Left lung (tissue), 10 donors: ENCODE results near the gene TFF1. TPM values are rescaled to one million over a fixed set of nuclear protein-coding genes. Genes with fewer than 3 reads are reported as not detected.

Experiments
- ATAC-seq: fragments of 200-7000 bp; cut with Tn5 transposase; one replicate; pipeline ENCODE4 v1.9.1; 2020; ENCODE audit warnings: moderate library complexity
- DNase-seq, 4 donors: peaks; one replicate each; pipeline ENCODE4 v3.0.0-alpha.2; 2013 to 2020
- H3K27ac ChIP-seq, 2 donors: fragments of 200-600 bp; sonication (generic) in 1 of 2; one replicate each; pipeline versions ENCODE4 v1.5.0 to v1.8.0; 2020 to 2021
- H3K27me3 ChIP-seq, 2 donors: fragments of 200-600 bp; sonication (generic) in 1 of 2; one replicate each; pipeline versions ENCODE4 v1.5.0 to v1.8.0; 2020 to 2021
- H3K36me3 ChIP-seq, 2 donors: fragments of 200-600 bp; sonication (generic) in 1 of 2; one replicate each; pipeline versions ENCODE4 v1.5.0 to v1.8.0; 2020 to 2021
- H3K4me1 ChIP-seq, 2 donors: fragments of 200-600 bp; one replicate each; pipeline ENCODE4 v1.8.0; 2021
- H3K4me3 ChIP-seq, 2 donors: fragments of 200-600 bp; sonication (generic) in 1 of 2; one replicate each; pipeline versions ENCODE4 v1.5.0 to v1.8.0; 2020 to 2021; ENCODE audit warnings: mild to moderate bottlenecking in 1 of 2
- H3K9me3 ChIP-seq, 2 donors: fragments of 200-600 bp; sonication (generic) in 1 of 2; one replicate each; pipeline versions ENCODE4 v1.5.0 to v1.8.0; 2020 to 2021
- intact Hi-C, 2 donors: fragments of 100-400 bp; cut with DNase I; formaldehyde crosslinking; loops; one replicate each; pipeline versions ENCODE4 v1.11.2 to v1.14.2; 2022
- polyA plus RNA-seq, 6 donors: library from polyadenylated mRNA; unstranded; fragments of 120-200 nt; gene quantifications; one replicate each; pipeline ENCODE4 v1.2.1, GENCODE V29; 2013; ENCODE audit not compliant: insufficient read length in 6 of 6
- total RNA-seq, 2 donors: library from RNA; stranded (reverse); fragmentation: NEBNext Ultra II Directional; extraction: Animal tissue kit (Norgen Biotek cat#: 25700); gene quantifications; one replicate each; pipeline ENCODE4 v1.2.1, GENCODE V29; 2021
- TF ChIP-seq, protein P1 (sequence below), 2 donors: fragments of 200-600 bp; sonication (generic) in 1 of 2; IDR thresholded peaks; one replicate each; pipeline versions ENCODE4 v1.5.0 to v1.8.0; 2021; ENCODE audit warnings: antibody characterized with exemption in 2 of 2
- donor health status: DM: no; HTN: yes; CAD: no.
- donor health status: DM: no; HTN: no; CAD: no.

Gene TFF1
- total and polyA plus RNA-seq, 8 donors, result not detected

DNA sequence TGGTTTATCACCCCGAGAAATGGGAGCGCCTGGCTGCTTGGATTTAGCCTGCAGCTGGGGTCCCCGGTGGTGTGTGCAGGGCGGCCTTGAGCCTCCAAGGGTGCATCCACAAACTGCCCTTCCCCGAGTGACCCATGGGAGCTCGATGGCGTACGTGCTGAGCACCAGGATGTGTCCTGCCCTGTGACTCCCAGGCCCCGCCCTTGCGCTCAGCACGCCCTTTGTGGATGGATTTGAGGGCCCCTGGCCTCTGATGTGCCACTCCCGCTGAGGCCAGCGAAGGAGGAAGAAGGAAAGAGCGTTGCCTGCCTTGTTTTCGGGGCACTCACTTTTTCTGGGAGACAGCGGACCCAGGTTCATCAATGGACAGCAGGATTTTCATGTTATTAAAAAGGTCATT is 49.4 kb downstream of the TFF1 start:
- H3K27me3 ChIP-seq, result no peaks in the 10 kb centered on the region
- H3K36me3 ChIP-seq, result no peaks in the 10 kb centered on the region
- intact Hi-C loops, result no loop called here
- no peaks in the 10 kb centered on the region for H3K9me3 ChIP-seq
- no peak overlapping the region for H3K27ac ChIP-seq
- TF ChIP-seq, protein P1, sequence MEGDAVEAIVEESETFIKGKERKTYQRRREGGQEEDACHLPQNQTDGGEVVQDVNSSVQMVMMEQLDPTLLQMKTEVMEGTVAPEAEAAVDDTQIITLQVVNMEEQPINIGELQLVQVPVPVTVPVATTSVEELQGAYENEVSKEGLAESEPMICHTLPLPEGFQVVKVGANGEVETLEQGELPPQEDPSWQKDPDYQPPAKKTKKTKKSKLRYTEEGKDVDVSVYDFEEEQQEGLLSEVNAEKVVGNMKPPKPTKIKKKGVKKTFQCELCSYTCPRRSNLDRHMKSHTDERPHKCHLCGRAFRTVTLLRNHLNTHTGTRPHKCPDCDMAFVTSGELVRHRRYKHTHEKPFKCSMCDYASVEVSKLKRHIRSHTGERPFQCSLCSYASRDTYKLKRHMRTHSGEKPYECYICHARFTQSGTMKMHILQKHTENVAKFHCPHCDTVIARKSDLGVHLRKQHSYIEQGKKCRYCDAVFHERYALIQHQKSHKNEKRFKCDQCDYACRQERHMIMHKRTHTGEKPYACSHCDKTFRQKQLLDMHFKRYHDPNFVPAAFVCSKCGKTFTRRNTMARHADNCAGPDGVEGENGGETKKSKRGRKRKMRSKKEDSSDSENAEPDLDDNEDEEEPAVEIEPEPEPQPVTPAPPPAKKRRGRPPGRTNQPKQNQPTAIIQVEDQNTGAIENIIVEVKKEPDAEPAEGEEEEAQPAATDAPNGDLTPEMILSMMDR (IDR thresholded peaks at IDR 0.05), result no peak
- DNase-seq, result peak in 1 of 4 donors; percentile 61
- no peak overlapping the region for H3K4me3 ChIP-seq
- ATAC-seq, result no peak
- H3K4me1 ChIP-seq, result peaks cover 0 to 27% of the 10 kb centered on the region in 2 donors

DNA sequence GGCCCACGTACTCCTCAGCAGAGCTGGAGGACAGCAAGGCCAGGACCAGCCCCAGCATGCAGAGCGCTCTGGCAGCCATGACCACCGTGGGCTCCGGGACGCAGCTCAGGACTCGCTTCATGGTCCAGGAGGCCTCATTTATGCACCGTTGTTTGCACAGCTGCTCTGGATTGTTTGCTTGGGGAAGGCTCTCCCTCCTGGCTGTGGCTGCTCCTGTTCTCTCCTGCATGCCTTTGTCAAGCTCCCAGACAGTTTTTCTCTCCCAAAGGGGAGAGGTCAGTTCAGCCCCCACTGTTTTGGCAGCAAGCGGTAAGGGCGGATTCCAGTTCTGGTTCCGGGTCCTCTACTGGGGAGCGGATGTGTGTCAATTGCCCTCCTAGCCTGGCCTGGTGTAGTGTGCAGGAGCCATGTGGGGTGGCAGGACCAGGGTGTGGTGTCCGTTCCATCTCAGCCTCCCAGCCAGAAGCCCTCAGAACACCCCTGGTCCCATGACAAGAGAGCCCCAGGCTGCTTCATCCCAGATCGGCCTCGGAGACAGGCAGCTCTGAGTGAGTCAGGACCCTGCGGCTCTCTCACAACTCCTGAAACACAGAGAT is 50.9 kb downstream of the TFF1 start, which contains the start of gene TFF3:
Gene TFF3, minus strand, starts transcription at position 114 of the 596 bp plus-strand sequence. Its CDS starts 35 bp downstream, at position 79.
- Histone ChIP-seq H3K4me1 (peaks cover 0 to 27% of the 10 kb centered on the region in 2 donors), H3K9me3 (no peaks in the 10 kb centered on the region), H3K27ac (no peak within 1 kb of the TSS), H3K36me3 (no peaks in the 10 kb centered on the region), H3K27me3 (no peaks in the 10 kb centered on the region), H3K4me3 (no peak within 1 kb of the TSS)
- intact Hi-C loops, result no loop called here
- DNase-seq (peak in 2 of 4 donors; percentile 28 to 63), ATAC-seq (peak; percentile 65)
- TF ChIP-seq, protein P1 (IDR thresholded peaks at IDR 0.05), result no peak

DNA sequence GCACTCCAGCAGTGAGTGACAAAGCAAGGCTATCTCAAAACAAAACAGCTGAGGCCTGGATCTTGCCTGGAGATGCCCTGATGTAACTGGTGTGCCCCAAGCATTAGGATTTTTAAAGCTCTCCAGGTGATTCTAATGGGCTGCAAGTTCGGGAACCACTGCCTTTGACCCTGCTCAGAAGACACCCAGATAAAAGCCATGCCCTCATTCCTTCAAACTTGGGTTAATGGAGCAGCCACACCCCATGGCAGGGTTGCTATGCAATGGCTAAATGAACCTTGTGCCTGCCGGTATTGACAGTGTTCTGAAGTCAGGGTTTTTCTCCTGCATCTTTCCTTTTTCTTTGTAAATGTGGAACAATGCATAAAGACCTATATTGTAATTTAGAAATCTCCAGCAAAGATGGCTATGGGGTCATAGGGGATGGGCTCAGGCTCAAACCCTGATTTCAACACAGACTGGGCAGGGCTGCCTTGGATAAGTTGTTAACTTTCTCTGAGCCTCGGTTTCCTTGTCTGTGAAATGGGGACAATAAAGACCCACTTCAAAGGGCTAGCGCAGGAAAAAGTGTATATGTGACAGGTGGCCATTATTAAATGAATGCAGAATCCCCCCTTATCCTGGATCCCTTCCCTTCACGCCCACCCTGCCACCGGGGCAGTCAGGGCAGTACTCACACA is 51.6 kb downstream of the TFF1 start:
- Histone ChIP-seq H3K4me1 (peaks cover 0 to 28% of the 10 kb centered on the region in 2 donors), H3K27ac (no peak overlapping the region), H3K36me3 (no peaks in the 10 kb centered on the region), H3K4me3 (no peak overlapping the region), H3K27me3 (no peaks in the 10 kb centered on the region), H3K9me3 (no peaks in the 10 kb centered on the region)
- DNase-seq, result no peak
- intact Hi-C loops, result no loop called here
- no peak for ATAC-seq
- TF ChIP-seq, protein P1 (IDR thresholded peaks at IDR 0.05), result no peak

DNA sequence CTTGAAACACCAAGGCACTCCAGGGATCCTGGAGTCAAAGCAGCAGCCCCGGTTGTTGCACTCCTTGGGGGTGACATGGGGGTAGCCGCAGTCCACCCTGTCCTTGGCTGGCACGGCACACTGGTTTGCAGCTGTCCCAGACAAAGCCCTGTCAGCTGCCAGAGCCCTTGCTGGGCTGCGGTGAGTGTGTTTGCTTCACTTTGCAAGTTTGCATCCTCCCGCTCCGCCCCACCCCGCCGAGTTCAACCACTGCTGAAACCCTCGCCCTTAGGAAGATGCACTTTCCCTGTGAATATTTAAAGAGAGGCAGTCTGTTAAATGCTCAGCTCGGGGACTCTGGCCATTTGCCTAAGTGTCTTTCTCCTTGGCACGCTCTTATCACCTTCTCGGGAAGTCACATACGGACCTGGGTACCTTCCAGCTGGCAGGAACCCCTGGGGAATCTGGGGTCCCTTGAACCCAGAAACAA is 52.8 kb downstream of the TFF1 start:
- intact Hi-C loops, result no loop called here

More for the DNA sequence above, 52.8 kb downstream of the TFF1 start:
- no peak overlapping the region for H3K4me3 ChIP-seq
- H3K36me3 ChIP-seq, result no peaks in the 10 kb centered on the region
- ATAC-seq (no peak), DNase-seq (peak in 2 of 4 donors; percentile 26 to 77)
- TF ChIP-seq, protein P1 (IDR thresholded peaks at IDR 0.05), result no peak
- peaks cover 4 to 30% of the 10 kb centered on the region in 2 donors for H3K4me1 ChIP-seq
- no peaks in the 10 kb centered on the region for H3K27me3 ChIP-seq
- H3K27ac ChIP-seq, result no peak overlapping the region
- H3K9me3 ChIP-seq, result no peaks in the 10 kb centered on the region
